Activated naive CD4-positive, alpha-beta T cell (primary cell): Measurements from ENCODE around the gene KRTAP3-3.
"Not testable (repeated sequence)": the region's sequence is repeated elsewhere in the genome, so short reads cannot be mapped to it uniquely, and the experiment has no call there.

Experiments
- DNase-seq, 4 experiments: peaks; one replicate each; lab custom pipeline; 2025; lab: John Stamatoyannopoulos, UW

Gene KRTAP3-3

GRCh38 chr17:41004397-41004796 lies 10.4 kb upstream of the KRTAP3-3 start:
- no peak for DNase-seq

GRCh38 chr17:41003926-41004325 lies 10.0 kb upstream of the KRTAP3-3 start:
- DNase-seq, result no peak

GRCh38 chr17:41002814-41003213 lies 8.8 kb upstream of the KRTAP3-3 start:
- DNase-seq, result no peak

GRCh38 chr17:41001795-41002194 lies 7.8 kb upstream of the KRTAP3-3 start:
- no peak for DNase-seq

- DNase-seq, result not testable (repeated sequence)
These were observed 5.6 kb upstream of the KRTAP3-3 start, which contains the start of gene KRTAP3-2 for GRCh38 chr17:40999563-40999962. Gene KRTAP3-2, minus strand, starts transcription at chr17:40999906. Its CDS starts 53 bp downstream, at chr17:40999853.

- no peak for DNase-seq
These were observed 3.4 kb upstream of the KRTAP3-3 start for GRCh38 chr17:40997361-40997760.

- no peak for DNase-seq
These were observed 2.9 kb upstream of the KRTAP3-3 start for GRCh38 chr17:40996829-40997228.

- DNase-seq, result no peak
These were observed 1.2 kb upstream of the KRTAP3-3 start for GRCh38 chr17:40995116-40995515.

- no peak for DNase-seq
These were observed 880 bp downstream of the KRTAP3-3 start for GRCh38 chr17:40993084-40993483.

- DNase-seq, result no peak
These were observed 1.3 kb downstream of the KRTAP3-3 start for GRCh38 chr17:40992666-40993065.

GRCh38 chr17:40986920-40987319 lies 7.0 kb downstream of the KRTAP3-3 start:
- DNase-seq, result no peak

GRCh38 chr17:40984226-40984625 lies 9.7 kb downstream of the KRTAP3-3 start, which contains the start of gene KRT40:
Gene KRT40, minus strand, starts transcription at chr17:40984326. Its CDS starts 53 bp downstream, at chr17:40984273.
- no peak for DNase-seq

GRCh38 chr17:40981115-40981514 lies 12.8 kb downstream of the KRTAP3-3 start:
- DNase-seq, result no peak

GRCh38 chr17:40980596-40980995 lies 13.4 kb downstream of the KRTAP3-3 start:
- DNase-seq, result no peak

- no peak for DNase-seq
These were observed 13.8 kb downstream of the KRTAP3-3 start for GRCh38 chr17:40980117-40980516.

- DNase-seq, result no peak
These were observed 15.3 kb downstream of the KRTAP3-3 start for GRCh38 chr17:40978575-40979151.

- DNase-seq, result no peak
These were observed 18.4 kb downstream of the KRTAP3-3 start for GRCh38 chr17:40975516-40975915.

- no peak for DNase-seq
These were observed 19.6 kb downstream of the KRTAP3-3 start for GRCh38 chr17:40974366-40974765.

- no peak for DNase-seq
These were observed 26.4 kb downstream of the KRTAP3-3 start for GRCh38 chr17:40967582-40967981.

- DNase-seq, result no peak
These were observed 27.1 kb downstream of the KRTAP3-3 start, which contains the start of gene KRT39 for GRCh38 chr17:40966848-40967247. Gene KRT39, minus strand, starts transcription at chr17:40966948. Its CDS starts 92 bp downstream, at chr17:40966856.

GRCh38 chr17:40963838-40964237 lies 30.1 kb downstream of the KRTAP3-3 start:
- no peak for DNase-seq

- DNase-seq, result no peak
These were observed 31.9 kb downstream of the KRTAP3-3 start for GRCh38 chr17:40962059-40962561.

- no peak for DNase-seq
These were observed 32.4 kb downstream of the KRTAP3-3 start for GRCh38 chr17:40961591-40961990.

GRCh38 chr17:40960144-40960543 lies 33.8 kb downstream of the KRTAP3-3 start:
- no peak for DNase-seq
